Liver (tissue), 9 donors: ENCODE measurements around the gene TFE3. TPM values are rescaled to one million over a fixed set of nuclear protein-coding genes. Genes with fewer than 3 reads are reported as not detected.

Experiments
- DNase-seq: peaks from one replicate; pipeline ENCODE4 v3.0.0-alpha.2; 2017; ENCODE audit warnings: low spot score
- H3K27ac ChIP-seq, 2 donors: one replicate each; pipeline ENCODE4 v1.7.0; 2013; ENCODE audit warnings: inconsistent platforms in 2 of 2, low read length in 2 of 2, control low read depth in 1 of 2, low read depth in 1 of 2, mild to moderate bottlenecking in 1 of 2
- H3K27me3 ChIP-seq, 4 donors: one replicate each; pipeline versions ENCODE4 v1.6.1 to v1.7.0; 2013; ENCODE audit warnings: low read length in 3 of 4, inconsistent platforms in 1 of 4, mild to moderate bottlenecking in 1 of 4, moderate library complexity in 1 of 4; ENCODE audit not compliant: control insufficient read depth in 4 of 4, insufficient read depth in 4 of 4
- H3K36me3 ChIP-seq, 4 donors: one replicate each; pipeline versions ENCODE4 v1.6.1 to v1.7.0; 2013; ENCODE audit warnings: low read length in 3 of 4, mild to moderate bottlenecking in 3 of 4, low read depth in 1 of 4, moderate library complexity in 1 of 4; ENCODE audit not compliant: control insufficient read depth in 4 of 4, insufficient read depth in 3 of 4
- H3K4me1 ChIP-seq, 4 donors: one replicate each; pipeline versions ENCODE4 v1.6.1 to v1.7.0; 2013; ENCODE audit warnings: low read length in 3 of 4, mild to moderate bottlenecking in 3 of 4, moderate library complexity in 1 of 4; ENCODE audit not compliant: control insufficient read depth in 4 of 4, insufficient read depth in 4 of 4
- H3K4me3 ChIP-seq, 3 donors: one replicate each; pipeline versions ENCODE4 v1.6.1 to v1.7.0; 2013; ENCODE audit warnings: low read length in 3 of 3, control low read depth in 1 of 3, low read depth in 1 of 3, mild to moderate bottlenecking in 1 of 3
- H3K9ac ChIP-seq, 2 donors: one replicate each; pipeline ENCODE4 v1.7.0; 2013; ENCODE audit warnings: low read length in 2 of 2, mild to moderate bottlenecking in 2 of 2, moderate library complexity in 2 of 2, control low read depth in 1 of 2, low read depth in 1 of 2
- H3K9me3 ChIP-seq, 4 donors: one replicate each; pipeline versions ENCODE4 v1.6.1 to v1.7.0; 2013; ENCODE audit warnings: low read length in 3 of 4; ENCODE audit not compliant: control insufficient read depth in 4 of 4
- ATF3 ChIP-seq: IDR thresholded peaks from 2 replicates; pipeline ENCODE4 v1.6.1; 2016; ENCODE audit warnings: antibody characterized with exemption
- CTCF ChIP-seq: fragments of 150-350 bp; IDR thresholded peaks from 2 replicates; pipeline ENCODE4 v1.5.1; 2017; ENCODE audit warnings: improper control_type of control experiment, low read depth, low read length; ENCODE audit not compliant: missing input control
- EGR1 ChIP-seq, 2 donors: IDR thresholded peaks; 2 replicates each; pipeline ENCODE4 v1.6.1; 2016 to 2018; ENCODE audit warnings: antibody characterized with exemption in 2 of 2, low read depth in 2 of 2
- FOXA1 ChIP-seq: IDR thresholded peaks from 2 replicates; pipeline ENCODE4 v1.6.1; 2016; ENCODE audit warnings: antibody characterized with exemption
- FOXA2 ChIP-seq: IDR thresholded peaks from 2 replicates; pipeline ENCODE4 v1.6.1; 2016; ENCODE audit warnings: antibody characterized with exemption
- GABPA ChIP-seq, 2 donors: IDR thresholded peaks in 1 of 2; conservative IDR thresholded peaks in 1 of 2; 2 replicates each; pipeline ENCODE4 v1.6.1; 2016; ENCODE audit warnings: antibody characterized with exemption in 2 of 2, mild to moderate bottlenecking in 1 of 2, moderate library complexity in 1 of 2
- HNF4A ChIP-seq, 2 donors: conservative IDR thresholded peaks; 2 replicates each; pipeline ENCODE4 v1.6.1; 2016; ENCODE audit warnings: antibody characterized with exemption in 2 of 2, mild to moderate bottlenecking in 2 of 2
- HNF4G ChIP-seq: IDR thresholded peaks from 2 replicates; pipeline ENCODE4 v1.6.1; 2016; ENCODE audit warnings: antibody characterized with exemption
- JUND ChIP-seq, 2 donors: IDR thresholded peaks; 2 replicates each; pipeline ENCODE4 v1.6.1; 2016; ENCODE audit warnings: antibody characterized with exemption in 2 of 2
- MAX ChIP-seq: IDR thresholded peaks from 2 replicates; pipeline ENCODE4 v1.6.1; 2016; ENCODE audit warnings: antibody characterized with exemption
- NR2F2 ChIP-seq: IDR thresholded peaks from 2 replicates; pipeline ENCODE4 v1.6.1; 2016; ENCODE audit warnings: antibody characterized with exemption
- RAD21 ChIP-seq, 2 donors: IDR thresholded peaks; 2 replicates each; pipeline ENCODE4 v1.6.1; 2016; ENCODE audit warnings: antibody characterized with exemption in 2 of 2, mild to moderate bottlenecking in 2 of 2
- REST ChIP-seq: IDR thresholded peaks from 2 replicates; pipeline ENCODE4 v1.6.1; 2016; ENCODE audit warnings: antibody characterized with exemption, mild to moderate bottlenecking
- RXRA ChIP-seq, 2 donors: IDR thresholded peaks; 2 replicates each; pipeline ENCODE4 v1.6.1; 2017 to 2018; ENCODE audit warnings: antibody characterized with exemption in 2 of 2, mild to moderate bottlenecking in 1 of 2
- SP1 ChIP-seq: IDR thresholded peaks from 2 replicates; pipeline ENCODE4 v1.6.1; 2018; ENCODE audit warnings: antibody characterized with exemption, mild to moderate bottlenecking
- TAF1 ChIP-seq: conservative IDR thresholded peaks from 2 replicates; pipeline ENCODE4 v1.6.1; 2016; ENCODE audit warnings: antibody characterized with exemption, mild to moderate bottlenecking
- YY1 ChIP-seq: IDR thresholded peaks from 2 replicates; pipeline ENCODE4 v1.6.1; 2016; ENCODE audit warnings: antibody characterized with exemption, mild to moderate bottlenecking
- ZBTB33 ChIP-seq: IDR thresholded peaks from 2 replicates; pipeline ENCODE4 v1.6.1; 2016; ENCODE audit warnings: antibody characterized with exemption
- WGBS: extraction: QIAGEN DNeasy Blood & Tissue Kit; methylation state at CpG from one replicate; pipeline ENCODE4 v1.1.7; 2013; 5-methylcytosine and 5-hydroxymethylcytosine counted together
- polyA plus RNA-seq, 2 donors: library from polyadenylated mRNA; stranded (reverse) in 1 of 2; unstranded in 1 of 2; fragments of 200-250 nt in 1 of 2; fragments of >200 nt in 1 of 2; fragmentation: Nextera tagmentation in 1 of 2; extraction: Ambion mirVana in 1 of 2; gene quantifications; one replicate each; pipeline versions ENCODE4 v1.2.1 to v1.2.3, GENCODE V29; 2013 to 2015
- total RNA-seq, 2 donors: library from RNA; depleted of rRNA; stranded (reverse); fragments of >200 nt; gene quantifications; one replicate each; pipeline ENCODE4 v1.2.3, GENCODE V29; 2014
- donor health status: healthy.
- donor health status: healthy.
- donor health status: healthy.
- donor health status: healthy.
- donor health status: healthy.

The TFE3 gene
- total and polyA plus RNA-seq, 4 donors, result 8.6 to 22.4 (median 13.3) TPM

GRCh38 chrX:49073601-49074575, 30.7 kb upstream of the TFE3 start, which contains the start of gene PRAF2:
PRAF2 (minus strand) TSS chrX:49074002; CDS start chrX:49073987, 15 bp downstream.
- no peaks in the 10 kb centered on the region for H3K27me3 ChIP-seq
- H3K4me3 ChIP-seq, result peak within 1 kb of the TSS; percentile 23 to 56 (median 44)
- WGBS, result 3% methylated on average over 61 of the region's 61 CpGs
- H3K9ac ChIP-seq, result no peak within 1 kb of the TSS
- H3K36me3 ChIP-seq, result peaks cover 5 to 19% (median 7%) of the 10 kb centered on the region in 4 donors
- TF ChIP-seq HNF4A (conservative IDR thresholded peaks at IDR 0.05) (no peak), ATF3 (no peak), HNF4G (no peak), TAF1 (no peak), EGR1 (IDR thresholded peaks at IDR 0.05; ENCODE audit: low read depth in 2 of 2) (peak in 1 of 2 donors; percentile 24), SP1 (peak; percentile 34), JUND (IDR thresholded peaks at IDR 0.05) (no peak), REST (peak; percentile 53), GABPA (IDR thresholded peaks at IDR 0.05 in 1 of 2, conservative IDR thresholded peaks at IDR 0.05 in 1 of 2) (peak in 1 of 2 donors; percentile 87), YY1 (peak; percentile 84), FOXA1 (no peak), RAD21 (IDR thresholded peaks at IDR 0.05) (peak in 1 of 2 donors; percentile 24), NR2F2 (peak; percentile 43), ZBTB33 (no peak), MAX (peak; percentile 87), CTCF (peak; percentile 10), RXRA (IDR thresholded peaks at IDR 0.05) (no peak), FOXA2 (no peak)
- no peaks in the 10 kb centered on the region for H3K9me3 ChIP-seq
- peak within 1 kb of the TSS; percentile 6 to 56 for H3K27ac ChIP-seq
- H3K4me1 ChIP-seq, result peaks cover 3 to 21% (median 11%) of the 10 kb centered on the region in 4 donors
- DNase-seq, result peak; percentile 85
